OCI-LY1 (cell line): ENCODE measurements around the gene COL19A1.

Experiments
- H2AFZ ChIP-seq: fragments of 200-600 bp; sonication (generic), shearing (Covaris generic); 2 replicates; pipeline ENCODE4 v1.6.0; 2014; ENCODE audit warnings: antibody characterized with exemption, mild to moderate bottlenecking, low read length
- H3F3A ChIP-seq: fragments of 200-600 bp; sonication (generic), shearing (Covaris generic); 2 replicates; pipeline ENCODE4 v1.6.0; 2014; ENCODE audit warnings: mild to moderate bottlenecking, antibody characterized with exemption, low read length, moderate library complexity; ENCODE audit not compliant: insufficient read depth
- H3K27ac ChIP-seq: fragments of 200-600 bp; sonication (generic); 2 replicates; pipeline ENCODE4 v1.5.1; 2014; ENCODE audit warnings: low read length, mixed run types, mild to moderate bottlenecking, low read depth; ENCODE audit not compliant: poor library complexity, severe bottlenecking
- H3K27me3 ChIP-seq: fragments of 200-600 bp; sonication (generic); 2 replicates; pipeline ENCODE4 v1.6.0; 2014; ENCODE audit warnings: antibody characterized with exemption, mild to moderate bottlenecking, low read length, moderate library complexity; ENCODE audit not compliant: insufficient read depth
- H3K36me3 ChIP-seq: fragments of 200-600 bp; sonication (generic); 2 replicates; pipeline ENCODE4 v1.6.1; 2014; ENCODE audit warnings: mild to moderate bottlenecking, antibody characterized with exemption, low read length, moderate library complexity, mixed read lengths; ENCODE audit not compliant: insufficient read depth
- H3K4me1 ChIP-seq: fragments of 200-600 bp; sonication (generic); 2 replicates; pipeline ENCODE4 v1.5.1; 2014; ENCODE audit warnings: mild to moderate bottlenecking, low read length, moderate library complexity; ENCODE audit not compliant: insufficient read depth, severe bottlenecking
- H3K4me2 ChIP-seq: fragments of 200-600 bp; sonication (generic), shearing (Covaris generic); 2 replicates; pipeline ENCODE4 v1.6.1; 2014; ENCODE audit warnings: low read length
- H3K4me3 ChIP-seq: fragments of 200-600 bp; sonication (generic); 2 replicates; pipeline ENCODE4 v1.5.1; 2014; ENCODE audit warnings: low read length, low read depth, mild to moderate bottlenecking, mixed read lengths; ENCODE audit not compliant: poor library complexity, severe bottlenecking
- H3K79me2 ChIP-seq: fragments of 200-600 bp; shearing (Covaris generic); 2 replicates; pipeline ENCODE4 v1.6.1; 2016; ENCODE audit warnings: mixed run types, low read length, mixed read lengths; ENCODE audit not compliant: insufficient read depth
- H3K9ac ChIP-seq: fragments of 200-600 bp; sonication (generic), shearing (Covaris generic); 2 replicates; pipeline ENCODE4 v1.6.1; 2014; ENCODE audit warnings: mild to moderate bottlenecking, low read length, mixed read lengths
- H3K9me2 ChIP-seq: fragments of 200-600 bp; sonication (generic), shearing (Covaris generic); 2 replicates; pipeline ENCODE4 v1.6.1; 2014; ENCODE audit warnings: low read depth, mild to moderate bottlenecking, low read length, mixed read lengths
- H3K9me3 ChIP-seq: fragments of 200-600 bp; shearing (Covaris generic); 2 replicates; pipeline ENCODE4 v1.6.1; 2014; ENCODE audit warnings: low read length, mixed read lengths
- H4K20me1 ChIP-seq: fragments of 200-600 bp; sonication (generic), shearing (Covaris generic); 2 replicates; pipeline ENCODE4 v1.6.0; 2016; ENCODE audit warnings: mild to moderate bottlenecking, low read length; ENCODE audit not compliant: insufficient read depth
- CTCF ChIP-seq: fragments of 200-600 bp; sonication (generic), shearing (Covaris generic); IDR thresholded peaks from 2 replicates; pipeline ENCODE4 v1.5.1; 2017; ENCODE audit warnings: mild to moderate bottlenecking, antibody characterized with exemption, low read length, moderate library complexity, mixed read lengths
- EZH2 ChIP-seq: fragments of 200-600 bp; sonication (generic), shearing (Covaris generic); IDR thresholded peaks from 2 replicates; pipeline ENCODE4 v1.8.0; 2017; ENCODE audit warnings: borderline replicate concordance, mixed run types, mild to moderate bottlenecking, antibody characterized with exemption, low read length, moderate library complexity, mixed read lengths

Gene COL19A1

GRCh38 chr6:70145178-70145577 lies 278.8 kb downstream of the COL19A1 start:
- no peaks in the 10 kb centered on the region for H3K79me2 ChIP-seq
- H3K4me1 ChIP-seq: no peaks in the 10 kb centered on the region
- H3K27ac ChIP-seq: no peak overlapping the region
- H3F3A ChIP-seq: no peaks in the 10 kb centered on the region
- H3K4me2 ChIP-seq: no peak overlapping the region
- H2AFZ ChIP-seq: no peak overlapping the region
- no peaks in the 10 kb centered on the region for H3K9me3 ChIP-seq
- H3K36me3 ChIP-seq: no peaks in the 10 kb centered on the region
- TF ChIP-seq EZH2 (no peak), CTCF (no peak)
- H3K4me3 ChIP-seq: no peak overlapping the region
- H3K9ac ChIP-seq: no peak overlapping the region
- H3K9me2 ChIP-seq: no peaks in the 10 kb centered on the region
- H4K20me1 ChIP-seq: no peaks in the 10 kb centered on the region
- no peaks in the 10 kb centered on the region for H3K27me3 ChIP-seq

- Histone ChIP-seq H3K27ac (no peak overlapping the region), H3K9me2 (no peaks in the 10 kb centered on the region), H2AFZ (no peak overlapping the region), H4K20me1 (no peaks in the 10 kb centered on the region), H3K36me3 (no peaks in the 10 kb centered on the region), H3K4me2 (no peak overlapping the region), H3K4me3 (no peak overlapping the region), H3K4me1 (no peaks in the 10 kb centered on the region), H3F3A (no peaks in the 10 kb centered on the region), H3K9ac (no peak overlapping the region), H3K27me3 (no peaks in the 10 kb centered on the region), H3K9me3 (no peaks in the 10 kb centered on the region), H3K79me2 (no peaks in the 10 kb centered on the region)
- TF ChIP-seq CTCF (no peak), EZH2 (no peak)
These were observed 282.9 kb downstream of the COL19A1 start for GRCh38 chr6:70149209-70149788.

GRCh38 chr6:70150521-70150920 lies 284.2 kb downstream of the COL19A1 start:
- H3K9ac ChIP-seq: no peak overlapping the region
- no peaks in the 10 kb centered on the region for H3K4me1 ChIP-seq
- H4K20me1 ChIP-seq: no peaks in the 10 kb centered on the region
- H3K9me3 ChIP-seq: no peaks in the 10 kb centered on the region
- H3K4me2 ChIP-seq: no peak overlapping the region
- H3K79me2 ChIP-seq: no peaks in the 10 kb centered on the region
- no peaks in the 10 kb centered on the region for H3K36me3 ChIP-seq
- no peak overlapping the region for H3K27ac ChIP-seq
- no peaks in the 10 kb centered on the region for H3K9me2 ChIP-seq
- H2AFZ ChIP-seq: no peak overlapping the region
- H3K4me3 ChIP-seq: no peak overlapping the region
- H3K27me3 ChIP-seq: no peaks in the 10 kb centered on the region
- TF ChIP-seq CTCF (no peak), EZH2 (no peak)
- H3F3A ChIP-seq: no peaks in the 10 kb centered on the region
